ENCODE data around the gene UMODL1.

- TF ChIP-seq POLR2A (IDR thresholded peaks at IDR 0.05; ENCODE audit: low read depth, low read length) (no peak), POLR2AphosphoS5 (IDR thresholded peaks at IDR 0.05; ENCODE audit: low read depth, low read length) (no peak)
Observed at GRCh38 chr21:42171091-42172053, 100.3 kb downstream of the UMODL1 start.

All from GM12892 (cell line).